ENCODE data around the gene GABRB2. TPM values are rescaled to one million over a fixed set of nuclear protein-coding genes. Genes with fewer than 3 reads are reported as not detected.

GABRB2 gene
- total RNA-seq, 1 donor from 2014 or later = not detected

DNA sequence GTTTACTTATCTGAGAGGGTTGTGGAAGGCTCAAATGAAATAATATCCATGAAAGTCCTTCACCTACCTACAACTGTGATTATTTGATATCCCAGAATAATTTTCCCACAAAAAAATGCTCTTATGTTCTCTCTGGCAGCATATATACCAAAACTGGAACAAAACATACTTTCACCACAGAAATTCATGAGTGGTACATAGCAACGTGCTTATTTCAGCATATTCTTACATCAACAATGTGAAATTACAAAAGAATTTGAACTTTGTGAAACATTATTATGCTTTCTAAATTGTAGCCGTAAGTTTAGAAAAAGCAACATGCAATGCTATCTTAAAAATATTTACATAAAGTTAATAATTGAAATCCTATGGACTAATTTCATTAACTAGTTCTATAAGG is 137.1 kb downstream of the GABRB2 start:
- H3K4me3 Mint-ChIP-seq (ENCODE audit: unreplicated experiment) = no peak overlapping the region
- no peaks in the 10 kb centered on the region for H3K36me3 Mint-ChIP-seq (ENCODE audit: unreplicated experiment)
- no peaks in the 10 kb centered on the region for H3K9me3 Mint-ChIP-seq (ENCODE audit: unreplicated experiment)
- DNase-seq (ENCODE audit: extremely low spot score, unreplicated experiment) = no peak
- no peaks in the 10 kb centered on the region for H3K27me3 Mint-ChIP-seq (ENCODE audit: unreplicated experiment)
- TF ChIP-seq, protein P1, sequence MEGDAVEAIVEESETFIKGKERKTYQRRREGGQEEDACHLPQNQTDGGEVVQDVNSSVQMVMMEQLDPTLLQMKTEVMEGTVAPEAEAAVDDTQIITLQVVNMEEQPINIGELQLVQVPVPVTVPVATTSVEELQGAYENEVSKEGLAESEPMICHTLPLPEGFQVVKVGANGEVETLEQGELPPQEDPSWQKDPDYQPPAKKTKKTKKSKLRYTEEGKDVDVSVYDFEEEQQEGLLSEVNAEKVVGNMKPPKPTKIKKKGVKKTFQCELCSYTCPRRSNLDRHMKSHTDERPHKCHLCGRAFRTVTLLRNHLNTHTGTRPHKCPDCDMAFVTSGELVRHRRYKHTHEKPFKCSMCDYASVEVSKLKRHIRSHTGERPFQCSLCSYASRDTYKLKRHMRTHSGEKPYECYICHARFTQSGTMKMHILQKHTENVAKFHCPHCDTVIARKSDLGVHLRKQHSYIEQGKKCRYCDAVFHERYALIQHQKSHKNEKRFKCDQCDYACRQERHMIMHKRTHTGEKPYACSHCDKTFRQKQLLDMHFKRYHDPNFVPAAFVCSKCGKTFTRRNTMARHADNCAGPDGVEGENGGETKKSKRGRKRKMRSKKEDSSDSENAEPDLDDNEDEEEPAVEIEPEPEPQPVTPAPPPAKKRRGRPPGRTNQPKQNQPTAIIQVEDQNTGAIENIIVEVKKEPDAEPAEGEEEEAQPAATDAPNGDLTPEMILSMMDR (IDR thresholded peaks at IDR 0.05) = no peak
- H3K27ac Mint-ChIP-seq (ENCODE audit: unreplicated experiment) = no peak overlapping the region
- no peaks in the 10 kb centered on the region for H3K4me1 Mint-ChIP-seq (ENCODE audit: unreplicated experiment)

DNA sequence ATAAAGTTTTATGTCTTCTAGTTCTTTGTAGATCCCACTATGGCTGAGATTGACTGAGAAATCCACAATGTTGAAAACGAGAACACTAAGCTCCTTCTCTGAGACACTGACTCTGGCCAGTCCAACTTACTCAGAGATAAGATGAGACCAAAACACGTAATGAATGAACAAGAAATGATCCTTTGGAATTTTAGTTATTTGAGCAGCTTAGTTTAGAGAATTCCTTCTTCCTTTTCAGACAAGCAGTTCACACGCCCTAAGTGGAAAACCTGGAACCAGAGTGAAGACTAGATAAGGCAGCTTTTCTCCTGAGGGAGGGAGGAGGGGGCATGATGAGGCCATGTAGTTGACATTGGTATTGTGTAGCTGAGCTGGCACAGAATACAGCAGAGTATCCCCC is 139.6 kb downstream of the GABRB2 start:
- TF ChIP-seq, protein P1 (IDR thresholded peaks at IDR 0.05) = no peak
- H3K4me3 Mint-ChIP-seq (ENCODE audit: unreplicated experiment) = no peak overlapping the region
- H3K9me3 Mint-ChIP-seq (ENCODE audit: unreplicated experiment) = no peaks in the 10 kb centered on the region
- no peak overlapping the region for H3K27ac Mint-ChIP-seq (ENCODE audit: unreplicated experiment)
- H3K4me1 Mint-ChIP-seq (ENCODE audit: unreplicated experiment) = no peaks in the 10 kb centered on the region
- H3K27me3 Mint-ChIP-seq (ENCODE audit: unreplicated experiment) = no peaks in the 10 kb centered on the region
- no peak for DNase-seq (ENCODE audit: extremely low spot score, unreplicated experiment)
- no peaks in the 10 kb centered on the region for H3K36me3 Mint-ChIP-seq (ENCODE audit: unreplicated experiment)

DNA sequence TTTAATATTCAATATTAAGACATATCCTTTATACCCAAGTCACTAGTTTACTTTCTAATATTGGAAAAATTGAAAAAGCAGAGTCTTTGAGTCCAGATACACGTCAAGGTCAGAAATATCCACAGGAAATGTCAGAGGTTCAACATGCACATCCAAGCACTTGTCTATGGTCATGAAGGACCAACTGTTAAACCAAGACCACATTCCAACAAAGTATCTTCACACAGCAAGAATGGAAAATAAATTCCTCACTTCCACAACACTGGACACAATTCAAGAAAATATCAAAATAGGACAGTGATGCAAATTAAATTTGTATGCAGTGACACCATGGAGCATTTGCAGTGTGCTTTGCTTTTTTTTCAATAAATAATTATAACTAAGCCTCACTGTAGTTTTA is 142.5 kb downstream of the GABRB2 start:
- TF ChIP-seq, protein P1 (IDR thresholded peaks at IDR 0.05) = no peak
- H3K36me3 Mint-ChIP-seq (ENCODE audit: unreplicated experiment) = no peaks in the 10 kb centered on the region
- no peak overlapping the region for H3K27ac Mint-ChIP-seq (ENCODE audit: unreplicated experiment)
- no peaks in the 10 kb centered on the region for H3K9me3 Mint-ChIP-seq (ENCODE audit: unreplicated experiment)
- H3K4me3 Mint-ChIP-seq (ENCODE audit: unreplicated experiment) = no peak overlapping the region
- H3K4me1 Mint-ChIP-seq (ENCODE audit: unreplicated experiment) = no peaks in the 10 kb centered on the region
- no peak for DNase-seq (ENCODE audit: extremely low spot score, unreplicated experiment)
- H3K27me3 Mint-ChIP-seq (ENCODE audit: unreplicated experiment) = no peaks in the 10 kb centered on the region

DNA sequence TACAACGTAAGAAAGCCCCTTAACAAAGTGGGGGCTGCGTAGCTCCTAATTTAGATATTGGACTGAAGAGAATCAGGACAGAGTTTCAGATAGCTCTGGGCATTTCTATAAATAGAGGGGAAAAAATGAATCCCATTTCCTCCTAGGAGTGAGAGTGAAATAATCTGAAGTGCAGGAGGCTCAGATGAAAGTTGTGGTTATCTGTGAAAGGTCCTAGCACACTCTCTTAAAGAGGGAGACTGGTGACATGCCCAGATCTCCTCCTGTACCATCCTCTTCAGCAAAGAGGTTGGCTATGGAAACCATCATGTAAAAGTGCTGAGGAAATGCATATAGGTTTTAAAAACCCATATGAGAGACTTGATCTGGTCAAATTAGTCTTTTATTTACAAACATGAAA is 143.4 kb downstream of the GABRB2 start:
- no peaks in the 10 kb centered on the region for H3K27me3 Mint-ChIP-seq (ENCODE audit: unreplicated experiment)
- H3K4me1 Mint-ChIP-seq (ENCODE audit: unreplicated experiment) = no peaks in the 10 kb centered on the region
- TF ChIP-seq, protein P1 (IDR thresholded peaks at IDR 0.05) = no peak
- H3K27ac Mint-ChIP-seq (ENCODE audit: unreplicated experiment) = no peak overlapping the region
- no peak overlapping the region for H3K4me3 Mint-ChIP-seq (ENCODE audit: unreplicated experiment)
- H3K36me3 Mint-ChIP-seq (ENCODE audit: unreplicated experiment) = no peaks in the 10 kb centered on the region
- no peak for DNase-seq (ENCODE audit: extremely low spot score, unreplicated experiment)
- no peaks in the 10 kb centered on the region for H3K9me3 Mint-ChIP-seq (ENCODE audit: unreplicated experiment)

DNA sequence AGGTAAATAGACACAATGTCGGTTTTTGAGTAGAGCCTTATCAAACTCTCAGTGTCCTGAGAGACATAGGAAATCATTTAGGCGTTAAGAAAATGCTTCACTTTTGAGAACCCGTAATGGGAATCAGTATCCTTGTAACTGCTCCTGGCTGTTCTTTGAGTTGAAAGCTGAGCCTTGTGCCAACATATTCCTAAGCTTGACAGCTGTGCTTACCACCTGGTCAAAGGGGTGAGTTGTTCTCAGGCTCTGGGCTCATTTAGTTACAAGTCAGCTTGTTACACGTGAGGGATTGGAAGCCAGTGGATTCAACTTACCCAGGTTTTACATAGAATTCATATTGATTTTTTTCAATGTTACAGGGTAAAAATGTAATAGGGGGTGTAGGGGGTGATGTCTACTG is 145.9 kb downstream of the GABRB2 start:
- no peak for DNase-seq (ENCODE audit: extremely low spot score, unreplicated experiment)
- Mint-ChIP-seq H3K9me3 (ENCODE audit: unreplicated experiment) (no peaks in the 10 kb centered on the region), H3K27ac (ENCODE audit: unreplicated experiment) (no peak overlapping the region), H3K4me3 (ENCODE audit: unreplicated experiment) (no peak overlapping the region), H3K27me3 (ENCODE audit: unreplicated experiment) (no peaks in the 10 kb centered on the region), H3K4me1 (ENCODE audit: unreplicated experiment) (no peaks in the 10 kb centered on the region), H3K36me3 (ENCODE audit: unreplicated experiment) (no peaks in the 10 kb centered on the region)
- TF ChIP-seq, protein P1 (IDR thresholded peaks at IDR 0.05) = no peak

Data from osteocyte (in vitro differentiated cells).